GM18498 (cell line): ENCODE results near the gene ASTL.

Source experiments
- ATAC-seq: cut with Tn5 transposase; IDR thresholded peaks from one replicate; pipeline ENCODE4 v1.9.1; 2021; ENCODE audit warnings: mild to moderate bottlenecking, moderate library complexity; ENCODE audit not compliant: unreplicated experiment

ASTL gene

DNA sequence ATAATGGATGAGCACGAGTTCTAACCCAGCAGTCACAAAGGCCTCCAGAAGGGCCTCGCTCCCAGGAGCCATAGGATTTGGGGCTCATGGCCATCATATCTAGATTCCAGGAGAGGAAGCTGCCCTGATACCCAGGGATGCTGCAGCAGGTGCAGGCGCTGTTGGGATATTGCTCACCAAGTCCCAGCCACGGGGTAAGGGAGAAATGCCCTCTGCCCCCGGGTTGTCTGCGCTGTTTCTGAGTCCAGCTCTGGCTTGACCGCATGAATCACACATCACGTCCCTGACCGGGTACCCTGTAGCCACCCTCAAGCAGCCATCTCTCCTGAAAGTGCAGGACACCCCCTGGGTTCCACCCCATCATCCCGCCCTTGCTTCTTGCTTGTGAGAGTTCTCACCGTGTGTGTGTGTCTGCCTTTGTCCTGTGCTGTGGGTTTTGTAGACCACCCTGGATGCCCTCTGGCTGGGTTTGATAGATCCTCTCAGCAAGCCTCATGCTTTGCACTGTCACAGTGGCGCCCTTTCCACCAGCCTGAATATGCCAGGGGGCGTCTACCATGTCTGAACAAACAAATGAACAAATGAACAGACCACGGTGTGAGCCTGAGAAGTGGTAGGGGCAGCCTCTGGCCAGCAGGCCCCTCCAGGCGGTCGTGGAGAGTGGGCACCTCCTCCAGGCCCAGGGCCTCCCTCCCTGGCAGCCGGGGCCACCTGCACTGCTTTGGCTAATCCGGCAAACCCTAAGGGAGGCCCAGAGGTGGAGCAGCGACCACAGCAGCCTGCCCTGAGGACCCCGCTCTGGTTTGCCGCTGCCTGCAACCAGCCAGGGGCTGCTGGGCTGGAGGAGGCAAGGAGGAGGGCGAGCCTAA is 54.1 kb downstream of the ASTL start:
- no peak for ATAC-seq

DNA sequence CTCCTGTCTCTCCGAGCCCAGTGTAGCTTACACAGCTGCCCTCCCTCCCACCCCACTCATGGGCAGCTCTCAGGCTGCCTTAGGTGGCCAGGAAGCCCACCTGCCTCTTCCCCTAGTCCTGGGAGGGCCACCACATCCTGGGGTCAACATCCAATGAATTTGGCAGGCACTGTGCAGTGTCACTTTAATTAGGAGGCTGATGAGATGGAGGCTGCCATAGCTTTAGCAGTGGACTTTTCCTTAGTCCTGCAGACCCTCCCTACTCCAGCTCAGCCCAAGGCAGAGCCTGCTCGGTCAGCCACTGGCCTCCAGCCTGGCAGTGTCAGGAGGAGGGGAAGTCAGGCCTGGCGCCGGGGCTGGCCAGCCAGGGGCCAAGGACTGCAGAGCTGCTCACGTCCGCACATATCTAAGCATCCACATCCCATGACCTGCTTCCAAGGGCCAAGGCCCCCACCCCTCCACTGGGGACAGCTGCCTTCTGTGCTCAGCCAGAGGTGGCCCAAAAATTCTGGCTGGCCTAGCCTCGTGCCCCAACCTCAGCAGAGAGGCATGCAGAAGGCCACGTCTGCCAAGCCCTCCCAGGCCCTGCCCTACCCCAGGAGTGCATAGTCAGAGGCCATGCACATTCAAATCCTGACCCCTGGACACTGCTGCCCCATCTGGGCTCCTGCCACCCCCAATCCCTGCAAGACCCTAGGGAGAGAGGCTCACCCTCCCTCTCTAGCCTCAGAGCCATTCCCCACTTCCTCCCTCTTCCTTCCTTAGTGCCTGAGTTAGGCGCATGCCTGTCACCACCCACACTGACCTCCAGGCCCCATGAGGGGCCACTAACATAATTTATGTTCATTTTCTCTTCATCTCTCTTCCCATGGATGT is 55.0 kb downstream of the ASTL start:
- ATAC-seq, result no peak

DNA sequence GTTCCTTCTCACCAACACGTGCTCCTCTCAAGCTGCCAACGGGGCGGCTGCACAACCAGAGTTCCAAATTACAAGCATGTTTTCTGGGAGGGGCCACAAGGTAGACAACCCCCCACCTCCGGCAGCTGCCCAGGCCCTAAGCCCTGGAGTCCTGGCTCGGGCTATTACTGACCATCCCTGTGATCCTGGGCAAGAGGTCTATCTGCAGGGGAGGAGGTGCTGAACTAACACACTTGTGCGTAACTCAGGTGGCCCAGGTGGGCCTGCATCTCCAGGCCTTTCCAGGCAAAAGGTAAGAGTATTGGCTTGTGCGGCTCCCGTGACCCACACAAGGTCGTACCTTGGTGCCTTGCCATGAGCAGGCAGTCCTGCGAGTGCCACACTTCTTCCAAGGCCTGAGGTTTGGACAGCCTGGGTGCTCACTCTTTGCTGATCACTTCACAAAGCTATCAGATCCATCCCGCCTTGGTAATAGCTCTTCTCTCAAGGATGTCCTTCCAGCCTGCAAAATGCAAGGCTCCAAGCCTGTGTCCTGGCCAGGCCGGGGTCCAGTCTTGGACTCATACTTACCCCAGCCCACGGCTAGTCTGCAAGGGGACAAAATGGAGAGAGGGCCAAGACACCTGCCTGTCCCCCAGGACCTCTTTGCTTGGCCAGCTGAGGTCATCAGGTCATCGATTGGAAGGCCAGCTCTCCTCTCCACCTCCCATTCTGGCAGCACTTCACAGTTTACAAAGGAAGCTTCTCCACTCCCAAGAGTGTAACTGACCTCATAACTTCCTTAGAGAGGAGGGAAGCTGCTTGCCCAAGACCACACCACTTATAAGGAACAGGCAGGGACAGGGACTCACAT is 55.9 kb downstream of the ASTL start:
- ATAC-seq, result no peak

DNA sequence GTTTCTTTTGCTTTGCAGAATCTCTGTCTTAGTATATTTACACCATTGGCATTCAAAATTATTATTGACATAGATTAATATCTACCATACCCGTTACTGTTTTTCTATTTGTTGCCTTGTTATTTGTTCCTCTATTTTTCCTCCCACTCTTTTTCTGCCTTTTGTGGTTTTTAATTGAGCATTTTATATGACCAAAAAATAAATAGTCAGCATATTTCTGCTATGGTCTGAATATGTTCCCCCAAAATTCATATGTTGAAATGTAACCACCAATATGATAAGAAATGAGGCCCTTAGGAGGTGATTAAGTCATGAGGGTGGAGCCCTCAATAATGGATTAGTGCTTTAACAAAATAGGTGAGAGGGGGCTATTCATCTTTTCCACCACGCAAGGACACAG is 57.3 kb downstream of the ASTL start:
- no peak for ATAC-seq

DNA sequence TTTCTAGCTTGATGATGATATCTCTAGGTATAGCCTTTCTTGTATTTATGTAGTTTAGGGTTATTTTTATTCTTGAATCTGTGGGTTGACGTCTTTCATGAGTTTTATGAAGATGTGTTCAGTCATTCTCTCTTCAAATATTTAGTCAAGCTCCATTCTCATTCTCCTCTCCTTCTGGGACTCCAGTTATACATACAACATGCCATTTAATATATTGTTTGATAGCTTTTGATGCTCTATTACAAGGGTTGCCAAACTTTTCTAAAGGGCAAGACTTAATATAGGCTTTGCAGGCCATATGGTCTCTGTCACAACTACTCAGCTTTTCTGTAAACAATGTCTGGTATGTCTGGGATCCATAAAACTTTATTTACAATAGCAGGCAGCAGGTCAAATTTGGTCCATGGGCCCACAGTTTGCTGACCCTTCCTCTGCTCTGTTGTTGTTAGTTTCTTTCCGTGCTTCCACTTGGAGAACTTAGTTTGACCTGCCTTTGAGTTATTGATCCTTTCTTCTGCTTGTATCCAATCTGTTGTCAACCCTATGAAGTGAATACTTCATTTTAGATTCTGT is 63.0 kb downstream of the ASTL start:
- ATAC-seq, result no peak

DNA sequence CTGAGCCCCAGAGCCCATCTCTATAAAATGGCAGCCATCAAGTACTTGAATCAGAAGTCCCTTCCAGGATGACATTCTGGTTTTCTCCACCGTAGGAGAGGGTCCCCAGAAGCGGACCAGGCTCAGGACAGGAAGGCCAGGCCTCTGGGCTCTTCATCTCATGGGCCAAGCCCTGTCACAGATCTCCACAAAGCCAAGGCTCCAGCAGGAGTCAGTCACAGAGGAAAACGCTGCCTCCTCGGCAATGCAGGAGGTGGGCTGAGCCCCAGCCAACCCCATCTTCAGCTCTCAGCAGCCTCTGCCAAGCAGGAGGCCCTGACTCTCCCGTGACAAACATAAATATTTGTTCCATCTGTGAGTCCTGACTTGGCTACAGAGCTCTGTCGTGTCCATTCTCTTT is 64.1 kb downstream of the ASTL start:
- no peak for ATAC-seq

DNA sequence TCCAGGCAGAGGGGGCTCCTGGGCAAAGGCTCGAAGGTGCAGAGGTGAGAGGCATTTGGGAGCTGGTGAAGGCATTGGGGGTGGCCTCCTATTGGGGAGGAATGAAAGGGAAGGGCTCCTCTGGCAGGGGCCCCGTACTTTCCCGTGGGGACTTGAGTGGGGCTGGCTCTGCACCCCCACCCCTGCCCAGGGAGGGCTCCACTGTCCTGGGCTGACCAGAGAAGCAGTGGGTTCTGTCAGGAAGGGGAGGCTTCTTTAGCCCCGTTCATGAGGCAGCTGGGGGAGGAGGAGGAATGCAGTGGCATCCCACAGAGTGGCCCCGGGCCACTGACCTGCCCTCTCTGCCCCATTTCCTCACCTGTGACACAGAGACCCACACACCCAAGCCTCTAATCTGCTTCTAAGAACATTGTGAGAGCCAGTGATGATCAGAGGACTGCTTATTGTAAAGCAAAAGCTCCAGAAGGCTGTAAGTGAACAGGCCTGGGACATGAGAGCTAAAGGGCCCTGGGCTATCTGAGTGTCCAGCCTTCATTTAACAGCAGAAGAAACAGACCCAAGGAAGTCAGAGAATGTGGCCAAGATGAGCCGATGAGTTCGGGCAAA is 65.0 kb downstream of the ASTL start:
- no peak for ATAC-seq
